ENCODE measurements around the gene DNAH12. TPM values are rescaled to one million over a fixed set of nuclear protein-coding genes. Genes with fewer than 3 reads are reported as not detected.

The DNAH12 gene
- total and polyA plus RNA-seq, 10 of the 15 experiments (the other 5 are each of a cell fraction or from before 2014, with no cell fraction given): under 0.01 to 0.35 (median 0.08) TPM

- RAD21 ChIA-PET (ENCODE audit: unreplicated experiment): no interaction called here
- H3K9ac ChIP-seq (ENCODE audit: control insufficient read depth, insufficient read depth, low read length): no peak overlapping the region
- 0% methylated on average over 1 of the region's 1 CpG for WGBS (ENCODE audit: insufficient coverage, insufficient replicate concordance, low lambda C conversion rate, missing lambda C conversion rate)
- FAIRE-seq (no peak), DNase-seq (ENCODE audit: low read depth, low spot score) (no peak), ATAC-seq (no peak)
- no peaks in the 10 kb centered on the region for H4K20me1 ChIP-seq (ENCODE audit: control insufficient read depth, insufficient read depth)
- intact Hi-C loops (cut with micrococcal nuclease; ENCODE audit: unreplicated experiment) (no loop called here), in situ Hi-C loops (cut with MboI) (no loop called here)
- no peaks in the 10 kb centered on the region for H3K36me3 ChIP-seq (ENCODE audit: control insufficient read depth in 2 of 2, insufficient read depth in 2 of 2, low read length in 1 of 2)
- H3K4me2 ChIP-seq (ENCODE audit: control insufficient read depth, insufficient read depth): no peak overlapping the region
- H3K27me3 ChIP-seq (replicated peaks in 1 of 2; ENCODE audit: control insufficient read depth in 2 of 2, insufficient read depth in 2 of 2, low read length in 1 of 2): no peaks in the 10 kb centered on the region; a peak in 1 of 4 replicates
- H3K27ac ChIP-seq (ENCODE audit: control insufficient read depth, insufficient read depth): no peak overlapping the region
- TF ChIP-seq CBX5 (IDR thresholded peaks at IDR 0.05; ENCODE audit: low read depth) (no peak), NRF1 (conservative IDR thresholded peaks at IDR 0.05; ENCODE audit: low read depth, low read length) (no peak), ZNF687 (IDR thresholded peaks at IDR 0.05) (no peak), MYB (IDR thresholded peaks at IDR 0.05; ENCODE audit: borderline replicate concordance, low read depth, low read length) (no peak), RELB (IDR thresholded peaks at IDR 0.05; ENCODE audit: low read depth) (no peak), NFYA (IDR thresholded peaks at IDR 0.05; ENCODE audit: borderline replicate concordance, low read depth, low read length) (no peak), ZNF217 (IDR thresholded peaks at IDR 0.05) (no peak), MEF2B (IDR thresholded peaks at IDR 0.05; ENCODE audit: partially characterized antibody, poor library complexity, severe bottlenecking) (no peak), STAT3 (IDR thresholded peaks at IDR 0.05; ENCODE audit: low read depth, low read length) (no peak), IRF4 (IDR thresholded peaks at IDR 0.05; ENCODE audit: low read depth, low read length) (no peak), CTCF (IDR thresholded peaks at IDR 0.05 in 2 of 3, conservative IDR thresholded peaks at IDR 0.05 in 1 of 3; ENCODE audit: control insufficient read depth in 2 of 3, extremely low read depth in 1 of 3, insufficient read depth in 1 of 3, low read depth in 3 of 3, low read length in 3 of 3) (no peak), POLR2A (IDR thresholded peaks at IDR 0.05; ENCODE audit: low read depth, low read length) (no peak), BCL11A (IDR thresholded peaks at IDR 0.05; ENCODE audit: low read depth, low read length) (no peak)
- TF ChIP-seq, protein P1, sequence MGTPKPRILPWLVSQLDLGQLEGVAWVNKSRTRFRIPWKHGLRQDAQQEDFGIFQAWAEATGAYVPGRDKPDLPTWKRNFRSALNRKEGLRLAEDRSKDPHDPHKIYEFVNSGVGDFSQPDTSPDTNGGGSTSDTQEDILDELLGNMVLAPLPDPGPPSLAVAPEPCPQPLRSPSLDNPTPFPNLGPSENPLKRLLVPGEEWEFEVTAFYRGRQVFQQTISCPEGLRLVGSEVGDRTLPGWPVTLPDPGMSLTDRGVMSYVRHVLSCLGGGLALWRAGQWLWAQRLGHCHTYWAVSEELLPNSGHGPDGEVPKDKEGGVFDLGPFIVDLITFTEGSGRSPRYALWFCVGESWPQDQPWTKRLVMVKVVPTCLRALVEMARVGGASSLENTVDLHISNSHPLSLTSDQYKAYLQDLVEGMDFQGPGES (IDR thresholded peaks at IDR 0.05): no peak
- TF ChIP-seq, protein P2, sequence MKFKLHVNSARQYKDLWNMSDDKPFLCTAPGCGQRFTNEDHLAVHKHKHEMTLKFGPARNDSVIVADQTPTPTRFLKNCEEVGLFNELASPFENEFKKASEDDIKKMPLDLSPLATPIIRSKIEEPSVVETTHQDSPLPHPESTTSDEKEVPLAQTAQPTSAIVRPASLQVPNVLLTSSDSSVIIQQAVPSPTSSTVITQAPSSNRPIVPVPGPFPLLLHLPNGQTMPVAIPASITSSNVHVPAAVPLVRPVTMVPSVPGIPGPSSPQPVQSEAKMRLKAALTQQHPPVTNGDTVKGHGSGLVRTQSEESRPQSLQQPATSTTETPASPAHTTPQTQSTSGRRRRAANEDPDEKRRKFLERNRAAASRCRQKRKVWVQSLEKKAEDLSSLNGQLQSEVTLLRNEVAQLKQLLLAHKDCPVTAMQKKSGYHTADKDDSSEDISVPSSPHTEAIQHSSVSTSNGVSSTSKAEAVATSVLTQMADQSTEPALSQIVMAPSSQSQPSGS (IDR thresholded peaks at IDR 0.05; ENCODE audit: low read length): no peak
- CTCF ChIA-PET: no interaction called here
- BruUV-seq (replicated peaks): no TSS peak
- POLR2A ChIA-PET: no interaction called here
- H3K4me1 ChIP-seq (ENCODE audit: control insufficient read depth, insufficient read depth, low read length): no peaks in the 10 kb centered on the region
- no peaks in the 10 kb centered on the region for H3K79me2 ChIP-seq (ENCODE audit: control insufficient read depth, insufficient read depth, low read length)
- no peak overlapping the region for H3K4me3 ChIP-seq
- H3K9me3 ChIP-seq (replicated peaks; ENCODE audit: control insufficient read depth, insufficient read depth, low read length): no peaks in the 10 kb centered on the region
- SMC1A ChIA-PET (ENCODE audit: uncharacterized antibody, unreplicated experiment): no interaction called here
- H2AFZ ChIP-seq (ENCODE audit: control insufficient read depth, low read depth, low read length): no peak overlapping the region
Observed at GRCh38 chr3:57350271-57350670, 193.9 kb downstream of the DNAH12 start.
